K562 (cell line): ENCODE measurements around the gene MCL1. TPM values are rescaled to one million over a fixed set of nuclear protein-coding genes. Genes with fewer than 3 reads are reported as not detected.
A peak's percentile ranks its signal among the peaks of the same experiment; 100 is the strongest.

Experiments used
- ARID1B ChIP-seq: fragments of 450-650 bp; IDR thresholded peaks from 2 replicates; pipeline ENCODE4 v1.6.1; 2016; ENCODE audit warnings: antibody characterized with exemption, mild to moderate bottlenecking, inconsistent platforms
- ATF4 ChIP-seq: fragments of 450-650 bp; formaldehyde crosslinking; IDR thresholded peaks from 2 replicates; pipeline ENCODE4 v1.4.0; 2022; ENCODE audit warnings: mild to moderate bottlenecking, moderate library complexity
- CBFA2T2 ChIP-seq: fragments of 450-650 bp; conservative IDR thresholded peaks from 2 replicates; pipeline ENCODE4 v1.6.1; 2017; ENCODE audit warnings: mild to moderate bottlenecking
- CCAR2 ChIP-seq: fragments of 200-400 bp; formaldehyde crosslinking; IDR thresholded peaks from 2 replicates; pipeline ENCODE4 v1.6.1; 2017; ENCODE audit warnings: mild to moderate bottlenecking, low read depth, low read length
- CEBPG ChIP-seq, 3 experiments: fragments of 200-800 bp in 1 of 3; sonication (Bioruptor generic) in 1 of 3; sonication (generic) in 1 of 3; formaldehyde crosslinking in 1 of 3; IDR thresholded peaks in 2 of 3; conservative IDR thresholded peaks in 1 of 3; 2 replicates each; pipeline versions ENCODE4 v1.6.1 to v1.8.0; 2016 to 2022; ENCODE audit warnings: missing compliant biosample characterization in 2 of 3, missing genetic modification characterization in 2 of 3, mild to moderate bottlenecking in 1 of 3, missing genetic modification reagents in 1 of 3
- CREB3L1 ChIP-seq: fragments of 450-650 bp; IDR thresholded peaks from 2 replicates; pipeline ENCODE4 v1.6.1; 2014; ENCODE audit warnings: low read depth, mild to moderate bottlenecking, moderate library complexity, borderline replicate concordance
- IFI16 ChIP-seq: fragments of 250-450 bp; sonication (Bioruptor Pico); IDR thresholded peaks from 2 replicates; pipeline ENCODE4 v2.1.2; 2022; ENCODE audit warnings: mild to moderate bottlenecking, inconsistent platforms
- PATZ1 ChIP-seq: fragments of 250-450 bp; sonication (Bioruptor Pico); IDR thresholded peaks from 2 replicates; pipeline ENCODE4 v1.5.0; 2020; ENCODE audit warnings: mild to moderate bottlenecking, borderline replicate concordance
- RBFOX2 ChIP-seq: fragments of 200-400 bp; formaldehyde crosslinking; IDR thresholded peaks from 2 replicates; pipeline ENCODE4 v1.6.1; 2017; ENCODE audit warnings: low read depth, mild to moderate bottlenecking, low read length, moderate library complexity
- SMAD1 ChIP-seq: fragments of 150-350 bp; IDR thresholded peaks from 2 replicates; pipeline ENCODE4 v1.6.1; 2014; ENCODE audit warnings: low read length, low read depth; ENCODE audit not compliant: partially characterized antibody
- SMARCB1 ChIP-seq: IDR thresholded peaks from 2 replicates; pipeline ENCODE4 v1.6.1; 2011; ENCODE audit warnings: improper control_type of control experiment, low read depth; ENCODE audit not compliant: insufficient read length
- SNAPC5 ChIP-seq: fragments of 250-450 bp; sonication (Bioruptor Pico); IDR thresholded peaks from 2 replicates; pipeline ENCODE4 v1.8.0; 2021; ENCODE audit warnings: moderate library complexity, mild to moderate bottlenecking, inconsistent platforms
- SOX6 ChIP-seq: fragments of 450-650 bp; IDR thresholded peaks from 2 replicates; pipeline ENCODE4 v1.6.1; 2014; ENCODE audit warnings: mild to moderate bottlenecking
- SRSF7 ChIP-seq: fragments of 200-400 bp; formaldehyde crosslinking; optimal IDR thresholded peaks from 2 replicates; pipeline ENCODE3; 2017; ENCODE audit warnings: mild to moderate bottlenecking, low read depth, low read length
- STAG1 ChIP-seq: sonication (generic); formaldehyde crosslinking; IDR thresholded peaks from 2 replicates; pipeline ENCODE4 v1.5.0; 2020; ENCODE audit warnings: missing genetic modification reagents, borderline replicate concordance
- YBX1 ChIP-seq: fragments of 450-650 bp; IDR thresholded peaks from 2 replicates; pipeline ENCODE4 v1.7.1; 2016; ENCODE audit warnings: mild to moderate bottlenecking
- ZC3H4 ChIP-seq: sonication (generic); formaldehyde crosslinking; IDR thresholded peaks from 2 replicates; pipeline ENCODE4 v1.9.0; 2021; ENCODE audit warnings: missing genetic modification reagents, borderline replicate concordance
- ZNF184 ChIP-seq: sonication (generic); formaldehyde crosslinking; IDR thresholded peaks from 2 replicates; pipeline ENCODE4 v1.5.0; 2020; ENCODE audit warnings: missing genetic modification reagents
- ZNF3 ChIP-seq: fragments of 250-450 bp; sonication (Bioruptor Pico); IDR thresholded peaks from 2 replicates; pipeline ENCODE4 v1.5.0; 2021; ENCODE audit warnings: mild to moderate bottlenecking, moderate library complexity
- ZNF445 ChIP-seq: fragments of 250-450 bp; sonication (Bioruptor Pico); IDR thresholded peaks from 2 replicates; pipeline ENCODE4 v1.4.0; 2020; ENCODE audit warnings: low read depth, mild to moderate bottlenecking, moderate library complexity
- ZNF766 ChIP-seq: fragments of 200-800 bp; sonication (Bioruptor generic); conservative IDR thresholded peaks from 2 replicates; pipeline ENCODE4 v1.6.1; 2016; ENCODE audit warnings: missing genetic modification characterization, missing compliant biosample characterization
- ZNF785 ChIP-seq: fragments of 250-450 bp; sonication (Bioruptor Pico); IDR thresholded peaks from 2 replicates; pipeline ENCODE4 v1.4.0; 2020; ENCODE audit warnings: mild to moderate bottlenecking
- ZZZ3 ChIP-seq: fragments of 450-650 bp; IDR thresholded peaks from 2 replicates; pipeline ENCODE4 v1.6.1; 2016; ENCODE audit warnings: antibody characterized with exemption, mild to moderate bottlenecking, moderate library complexity
- polyA plus RNA-seq, 8 experiments: library from polyadenylated mRNA; depleted of rRNA in 4 of 8; stranded (reverse) in 5 of 8; unstranded in 3 of 8; fragments of >200 nt; fragmentation: Nextera tagmentation in 2 of 8; fragmentation: Illumina TruSeq in 1 of 8; extraction: Ambion mirVana in 2 of 8; extraction: Trizol in 1 of 8; gene quantifications; 2 replicates each; pipeline versions ENCODE4 v1.2.1 to v1.2.3, GENCODE V29; 2011 to 2014; ENCODE audit warnings: inconsistent platforms in 1 of 8, missing spikeins in 1 of 8
- total RNA-seq, 7 experiments: library from RNA; depleted of rRNA in 6 of 7; stranded (reverse); fragments of >200 nt in 6 of 7; fragmentation: Illumina TruSeq in 2 of 7; extraction: Trizol in 2 of 7; gene quantifications; 2 replicates each; pipeline versions ENCODE4 v1.2.1 to v1.2.3, GENCODE V29; 2011 to 2021; ENCODE audit warnings: low replicate concordance in 1 of 7

MCL1 gene
- total and polyA plus RNA-seq, 9 of the 15 experiments (the other 6 are each of a cell fraction or from before 2014, with no cell fraction given): 27.1 to 224 (median 138) TPM

GRCh38 chr1:150615346-150616201, 36.2 kb upstream of the MCL1 start (continued):
- TF ChIP-seq CEBPG (CRISPR knock-in tag; IDR thresholded peaks at IDR 0.05) (no peak), CEBPG (tag; conservative IDR thresholded peaks at IDR 0.05 in 1 of 2, IDR thresholded peaks at IDR 0.05 in 1 of 2) (no peak), CBFA2T2 (no peak), CREB3L1 (no peak), ATF4 (no peak), SRSF7 (no peak), SMAD1 (no peak), ZC3H4 (no peak), RBFOX2 (0 out of 2 replicates have a peak, but pooled peaks have one; percentile 13), ZNF184 (CRISPR knock-in tag) (no peak), YBX1 (no peak), PATZ1 (no peak), ZNF445 (CRISPR knock-in tag) (no peak), ZZZ3 (no peak), SMARCB1 (no peak), ZNF3 (CRISPR knock-in tag) (no peak), STAG1 (CRISPR knock-in tag) (no peak), SNAPC5 (CRISPR knock-in tag) (no peak), IFI16 (no peak), ZNF785 (CRISPR knock-in tag) (no peak), ARID1B (peak; percentile 39), CCAR2 (no peak), SOX6 (no peak), ZNF766 (CRISPR knock-in tag) (peak; percentile 66)
